DMS53 (cell line): ENCODE results near the gene MRAP.
"Not testable (repeated sequence)": the region's sequence is repeated elsewhere in the genome, so short reads cannot be mapped to it uniquely, and the experiment has no call there.

ENCODE experiments used
- DNase-seq: peaks from one replicate; lab custom pipeline; 2025; lab: John Stamatoyannopoulos, UW

Gene MRAP

GRCh38 chr21:32300117-32300681, 1.5 kb downstream of the MRAP start:
- DNase-seq: no peak

- DNase-seq: no peak
Observed at GRCh38 chr21:32301596-32301995, 2.9 kb downstream of the MRAP start.

GRCh38 chr21:32302560-32302959, 3.9 kb downstream of the MRAP start:
- no peak for DNase-seq

- DNase-seq: no peak
Observed at GRCh38 chr21:32303385-32303784, 4.7 kb downstream of the MRAP start.

GRCh38 chr21:32304998-32305397, 6.3 kb downstream of the MRAP start:
- DNase-seq: no peak

GRCh38 chr21:32306021-32306780, 7.5 kb downstream of the MRAP start:
- no peak for DNase-seq

- no peak for DNase-seq
Observed at GRCh38 chr21:32307706-32308105, 9.1 kb downstream of the MRAP start.

- no peak for DNase-seq
Observed at GRCh38 chr21:32308696-32309095, 10.0 kb downstream of the MRAP start.

- no peak for DNase-seq
Observed at GRCh38 chr21:32309906-32310460, 11.3 kb downstream of the MRAP start.

- DNase-seq: not testable (repeated sequence)
Observed at GRCh38 chr21:32310976-32311375, 12.3 kb downstream of the MRAP start.

GRCh38 chr21:32311621-32312020, 13.0 kb downstream of the MRAP start:
- DNase-seq: no peak

- no peak for DNase-seq
Observed at GRCh38 chr21:32312326-32312725, 13.7 kb downstream of the MRAP start.

- no peak for DNase-seq
Observed at GRCh38 chr21:32312976-32313375, 14.3 kb downstream of the MRAP start.

- no peak for DNase-seq
Observed at GRCh38 chr21:32314806-32315205, 16.2 kb downstream of the MRAP start.

GRCh38 chr21:32315511-32316281, 17.0 kb downstream of the MRAP start:
- no peak for DNase-seq

GRCh38 chr21:32316361-32317215, 17.9 kb downstream of the MRAP start:
- DNase-seq: no peak

GRCh38 chr21:32317726-32318125, 19.1 kb downstream of the MRAP start:
- no peak for DNase-seq

GRCh38 chr21:32319012-32319411, 20.4 kb downstream of the MRAP start:
- DNase-seq: no peak

- DNase-seq: no peak
Observed at GRCh38 chr21:32320059-32320458, 21.4 kb downstream of the MRAP start.

GRCh38 chr21:32320726-32321125, 22.1 kb downstream of the MRAP start:
- DNase-seq: no peak

- DNase-seq: no peak
Observed at GRCh38 chr21:32321480-32321879, 22.8 kb downstream of the MRAP start.

GRCh38 chr21:32322103-32322502, 23.4 kb downstream of the MRAP start:
- no peak for DNase-seq
